Measurements from ENCODE around the gene EML1.
"Not testable (repeated sequence)": the region's sequence is repeated elsewhere in the genome, so short reads cannot be mapped to it uniquely, and the experiment has no call there.

EML1 gene

DNA sequence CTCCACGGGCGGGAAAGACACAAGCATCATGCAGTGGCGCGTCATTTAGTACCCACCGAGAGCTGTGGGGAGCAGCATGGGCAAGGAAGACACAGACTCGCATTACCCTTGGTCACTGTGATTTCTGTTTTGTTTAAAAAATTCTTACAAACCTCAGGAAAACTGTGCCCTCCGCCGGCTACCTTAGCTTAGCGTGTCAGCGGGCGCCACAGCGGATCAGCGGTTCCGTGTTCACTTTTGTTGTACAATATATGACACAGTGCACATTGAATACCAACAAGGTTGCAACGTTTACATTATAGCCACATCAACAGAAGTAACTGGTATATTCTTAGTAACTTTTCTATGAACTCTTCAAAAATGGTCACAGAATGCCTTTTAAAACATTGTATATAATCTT, 146.9 kb downstream of the EML1 start:
- DNase-seq (ENCODE audit: low spot score), result no peak
- TF ChIP-seq, protein P1, sequence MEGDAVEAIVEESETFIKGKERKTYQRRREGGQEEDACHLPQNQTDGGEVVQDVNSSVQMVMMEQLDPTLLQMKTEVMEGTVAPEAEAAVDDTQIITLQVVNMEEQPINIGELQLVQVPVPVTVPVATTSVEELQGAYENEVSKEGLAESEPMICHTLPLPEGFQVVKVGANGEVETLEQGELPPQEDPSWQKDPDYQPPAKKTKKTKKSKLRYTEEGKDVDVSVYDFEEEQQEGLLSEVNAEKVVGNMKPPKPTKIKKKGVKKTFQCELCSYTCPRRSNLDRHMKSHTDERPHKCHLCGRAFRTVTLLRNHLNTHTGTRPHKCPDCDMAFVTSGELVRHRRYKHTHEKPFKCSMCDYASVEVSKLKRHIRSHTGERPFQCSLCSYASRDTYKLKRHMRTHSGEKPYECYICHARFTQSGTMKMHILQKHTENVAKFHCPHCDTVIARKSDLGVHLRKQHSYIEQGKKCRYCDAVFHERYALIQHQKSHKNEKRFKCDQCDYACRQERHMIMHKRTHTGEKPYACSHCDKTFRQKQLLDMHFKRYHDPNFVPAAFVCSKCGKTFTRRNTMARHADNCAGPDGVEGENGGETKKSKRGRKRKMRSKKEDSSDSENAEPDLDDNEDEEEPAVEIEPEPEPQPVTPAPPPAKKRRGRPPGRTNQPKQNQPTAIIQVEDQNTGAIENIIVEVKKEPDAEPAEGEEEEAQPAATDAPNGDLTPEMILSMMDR (IDR thresholded peaks at IDR 0.05; ENCODE audit: extremely low read depth, missing control alignments), result no peak

- TF ChIP-seq, protein P1 (IDR thresholded peaks at IDR 0.05; ENCODE audit: extremely low read depth, missing control alignments), result no peak
- DNase-seq (ENCODE audit: low spot score), result no peak
Measured at GRCh38 chr14:99941211-99941610, 148.0 kb downstream of the EML1 start.

DNA sequence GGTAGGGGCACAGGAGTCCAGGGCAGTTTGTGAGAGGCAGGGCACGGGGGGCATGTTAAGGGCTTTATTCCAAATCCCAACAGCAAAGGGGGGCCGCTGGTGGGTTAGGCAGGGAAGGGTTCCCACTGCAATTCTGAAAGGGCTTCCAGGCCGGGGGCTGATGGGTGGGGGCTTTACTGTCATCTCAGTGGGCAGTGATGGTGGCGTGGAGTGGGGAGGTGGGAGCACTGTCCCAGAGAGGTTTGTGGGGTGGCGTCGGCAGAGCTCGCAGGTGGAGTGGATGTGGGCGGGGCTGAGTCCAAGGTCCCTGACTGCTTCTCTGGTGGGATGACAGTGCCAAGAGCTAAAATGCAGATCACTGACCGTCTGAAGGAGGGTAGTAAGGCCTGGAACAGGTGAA, 150.4 kb downstream of the EML1 start:
- no peak for DNase-seq (ENCODE audit: low spot score)
- TF ChIP-seq, protein P1 (IDR thresholded peaks at IDR 0.05; ENCODE audit: extremely low read depth, missing control alignments), result no peak

GRCh38 chr14:99944241-99944651, 151.0 kb downstream of the EML1 start:
- TF ChIP-seq, protein P1 (IDR thresholded peaks at IDR 0.05; ENCODE audit: extremely low read depth, missing control alignments), result no peak
- no peak for DNase-seq (ENCODE audit: low spot score)

GRCh38 chr14:99945732-99946651, 152.8 kb downstream of the EML1 start:
- TF ChIP-seq, protein P1 (IDR thresholded peaks at IDR 0.05; ENCODE audit: extremely low read depth, missing control alignments), result no peak
- peak; percentile 61 for DNase-seq (ENCODE audit: low spot score)

DNA sequence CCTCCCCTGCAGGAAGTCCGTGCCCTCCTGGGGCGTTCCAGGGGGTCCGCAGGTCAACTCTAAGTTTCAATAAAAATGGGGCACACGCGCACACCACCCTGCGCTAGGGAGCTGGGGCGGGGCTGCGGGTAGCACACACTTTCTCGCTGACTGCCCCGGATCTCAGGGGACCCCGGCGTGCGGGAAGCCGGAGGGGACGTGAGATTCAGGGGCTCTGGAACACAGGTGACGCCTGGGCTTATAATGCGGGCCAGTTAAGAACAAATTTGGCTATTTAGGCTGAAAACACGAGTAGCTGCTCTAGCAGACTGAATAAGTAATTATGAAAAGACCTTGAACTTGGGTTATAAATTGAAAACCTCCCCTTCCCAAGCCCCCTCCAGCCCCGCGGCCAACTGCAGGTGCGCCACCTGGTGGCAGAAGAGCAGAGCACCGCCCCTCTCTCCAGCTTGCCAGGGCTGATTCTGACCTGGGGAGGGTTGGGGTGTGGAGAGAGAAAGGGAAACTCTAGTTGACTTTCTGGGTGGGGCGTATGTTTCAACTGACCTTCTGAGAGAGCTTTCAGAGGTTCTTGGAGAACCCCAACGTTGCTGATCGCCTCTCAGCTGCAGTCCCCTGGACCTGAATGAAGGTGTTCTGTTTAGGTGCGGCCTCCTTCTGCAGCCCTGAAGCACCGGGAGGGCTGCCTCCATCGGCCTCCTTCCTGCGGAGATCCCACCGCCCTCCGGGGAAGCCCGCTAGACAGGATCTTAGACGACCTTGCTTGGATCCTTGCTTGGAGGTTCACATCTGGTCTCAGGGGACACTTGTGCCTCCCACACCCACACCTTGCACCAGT, 153.7 kb downstream of the EML1 start:
- peak; percentile 82 for DNase-seq (ENCODE audit: low spot score)
- TF ChIP-seq, protein P1 (IDR thresholded peaks at IDR 0.05; ENCODE audit: extremely low read depth, missing control alignments), result peak; percentile 79

DNA sequence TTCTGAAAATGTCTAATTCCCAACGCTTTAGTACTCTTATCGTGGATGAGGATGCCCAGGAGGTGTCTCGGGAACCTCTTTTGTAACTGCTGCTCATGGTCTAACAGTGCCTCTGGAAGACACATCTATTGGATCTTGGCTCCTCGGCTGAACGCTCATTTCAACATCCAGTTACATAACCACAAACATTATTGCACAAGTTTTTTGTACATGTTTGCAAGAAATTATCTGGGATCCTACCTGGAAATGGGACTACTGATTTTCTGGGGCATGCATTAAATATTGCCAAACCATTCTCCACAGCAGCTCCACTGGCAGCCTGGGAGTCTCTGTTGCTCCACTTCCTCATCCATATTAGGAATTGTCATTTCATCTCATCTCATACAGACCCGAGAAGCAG, 154.5 kb downstream of the EML1 start:
- TF ChIP-seq, protein P1 (IDR thresholded peaks at IDR 0.05; ENCODE audit: extremely low read depth, missing control alignments), result no peak
- no peak for DNase-seq (ENCODE audit: low spot score)

GRCh38 chr14:99949011-99949732, 156.0 kb downstream of the EML1 start:
- not testable (repeated sequence) for DNase-seq (ENCODE audit: low spot score)

Measured in GM20000 (cell line).